H1 (cell line): Measurements from ENCODE around the gene DUOXA2. TPM values are rescaled to one million over a fixed set of nuclear protein-coding genes. Genes with fewer than 3 reads are reported as not detected.

ENCODE experiments used
- GABPA ChIP-seq: IDR thresholded peaks from 2 replicates; pipeline ENCODE4 v1.6.1; 2011; ENCODE audit warnings: mild to moderate bottlenecking, low read length, moderate library complexity, borderline replicate concordance; ENCODE audit not compliant: insufficient read depth
- RFX5 ChIP-seq: IDR thresholded peaks from 2 replicates; pipeline ENCODE4 v1.6.1; 2011; ENCODE audit warnings: low read depth, low read length, improper control_type of control experiment, borderline replicate concordance
- polyA plus RNA-seq, 7 experiments: library from polyadenylated mRNA; depleted of rRNA in 3 of 7; stranded (reverse) in 5 of 7; unstranded in 2 of 7; fragments of >200 nt in 5 of 7; fragments of 200-250 nt in 2 of 7; gene quantifications; 1 replicate in 5 of 7; 2 replicates in 1 of 7; 4 replicates in 1 of 7; pipeline versions ENCODE4 v1.2.1 to v1.2.3, GENCODE V29; 2011 to 2013; ENCODE audit warnings: missing spikeins in 2 of 7, mixed read lengths in 2 of 7
- total RNA-seq: library from RNA; stranded (reverse); fragmentation: NEBNext Ultra II Directional; extraction: Animal tissue kit (Norgen Biotek cat#: 25700); gene quantifications from 2 replicates; pipeline ENCODE4 v1.2.1, GENCODE V29; 2021

Gene DUOXA2
- total and polyA plus RNA-seq, 2 of the 8 experiments (the other 6 are each of a cell fraction or from before 2014, with no cell fraction given): 0.05 TPM; not detected in 1

DNA sequence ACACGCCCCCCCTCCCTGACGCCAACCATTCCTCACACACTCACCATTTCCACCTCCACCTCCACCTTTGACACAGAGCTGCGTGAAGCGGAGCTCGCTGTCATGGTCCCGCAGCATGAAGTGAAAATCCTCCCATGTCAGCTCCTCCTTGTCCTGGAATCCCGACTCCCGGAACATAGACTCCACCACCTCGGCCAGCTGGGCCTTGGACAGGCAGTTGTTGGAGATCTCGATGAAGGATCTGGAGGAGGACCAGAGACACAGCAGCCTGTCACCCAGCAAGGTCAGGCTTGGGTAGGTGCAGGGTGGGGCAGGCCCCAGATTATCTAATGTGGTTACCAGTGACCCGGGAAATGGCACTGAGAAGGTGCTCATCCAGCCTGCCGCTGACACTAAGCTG is 12.4 kb upstream of the DUOXA2 start (continued):
- no peak for TF ChIP-seq GABPA
- TF ChIP-seq RFX5: no peak
